Activated CD8-positive, alpha-beta T cell treated with anti-CD3 and anti-CD28 coated beads for 36 hours (primary cell): ENCODE results near the gene TSPAN10. TPM values are rescaled to one million over a fixed set of nuclear protein-coding genes. Genes with fewer than 3 reads are reported as not detected.
"Not testable (repeated sequence)": the region's sequence is repeated elsewhere in the genome, so short reads cannot be mapped to it uniquely, and the experiment has no call there.

Experiments used
- ATAC-seq: fragments of 200-7000 bp; cut with Tn5 transposase; one replicate; pipeline ENCODE4 v1.10.0; 2021; ENCODE audit warnings: mild to moderate bottlenecking, moderate library complexity
- CTCF ChIA-PET: fragments of 350-600 bp; sonication (Branson Sonifier 250); formaldehyde crosslinking; loops from one replicate; lab custom pipeline; 2021; ENCODE audit warnings: antibody characterized with exemption; lab: Charles Lee
- POLR2A ChIA-PET: fragments of 350-600 bp; sonication (Branson Sonifier 250); formaldehyde crosslinking; loops from one replicate; lab custom pipeline; 2021; ENCODE audit warnings: antibody characterized with exemption; lab: Charles Lee
- DNase-seq: peaks from one replicate; pipeline ENCODE4 v3.0.0-alpha.2; 2020
- H3K27ac Mint-ChIP-seq: one replicate; pipeline ENCODE4 v1.8.0; 2021; ENCODE audit warnings: mild to moderate bottlenecking, mixed read lengths
- H3K27me3 Mint-ChIP-seq: one replicate; pipeline ENCODE4 v1.8.0; 2021; ENCODE audit warnings: mixed read lengths
- H3K36me3 Mint-ChIP-seq: one replicate; pipeline ENCODE4 v1.8.0; 2021; ENCODE audit warnings: low read depth, mixed read lengths
- H3K4me1 Mint-ChIP-seq: one replicate; pipeline ENCODE4 v1.8.0; 2021; ENCODE audit warnings: low read depth, mixed read lengths
- H3K4me3 Mint-ChIP-seq: one replicate; pipeline ENCODE4 v1.8.0; 2021; ENCODE audit warnings: mild to moderate bottlenecking, moderate library complexity, mixed read lengths
- H3K9me3 Mint-ChIP-seq: one replicate; pipeline ENCODE4 v1.8.0; 2021; ENCODE audit warnings: mixed read lengths
- intact Hi-C: fragments of 100-400 bp; cut with micrococcal nuclease; formaldehyde crosslinking; loops from one replicate; pipeline ENCODE4 v1.10.0; 2022
- total RNA-seq, 2 experiments: library from RNA; stranded (reverse); gene quantifications; one replicate each; pipeline ENCODE4 v1.2.3, GENCODE V29; 2021
- TF ChIP-seq, protein P1 (sequence below): fragments of 200-600 bp; IDR thresholded peaks from one replicate; pipeline ENCODE4 v1.8.0; 2022; ENCODE audit warnings: antibody characterized with exemption, mild to moderate bottlenecking

TSPAN10 gene
- total RNA-seq, 2 experiments from 2014 or later, result 0.18 to 0.22 TPM

DNA sequence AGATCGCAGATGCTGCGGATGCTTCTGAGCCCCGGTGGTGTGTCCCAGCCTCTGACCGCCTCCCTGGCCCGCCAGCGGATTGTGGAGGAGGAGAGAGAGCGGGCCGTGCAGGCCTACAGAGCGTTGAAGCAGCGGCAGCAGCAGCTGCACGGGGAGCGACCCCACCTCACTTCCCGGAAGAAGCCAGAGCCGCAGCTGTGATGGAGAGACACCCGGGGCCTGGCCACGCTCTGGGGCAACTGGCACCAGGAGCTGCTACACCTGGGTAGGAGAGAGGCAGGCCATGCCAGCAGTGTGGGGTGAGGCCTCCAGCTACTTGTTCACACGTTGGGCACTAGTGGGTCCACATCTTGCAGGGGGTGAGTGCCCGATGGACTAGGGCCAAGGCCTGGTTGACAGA lies 35.5 kb downstream of the TSPAN10 start:
- H3K9me3 Mint-ChIP-seq, result no peaks in the 10 kb centered on the region
- no peak overlapping the region for H3K4me3 Mint-ChIP-seq
- CTCF ChIA-PET, result no interaction called here
- peaks cover 18% of the 10 kb centered on the region for H3K4me1 Mint-ChIP-seq
- ATAC-seq (no peak), DNase-seq (no peak)
- TF ChIP-seq, protein P1, sequence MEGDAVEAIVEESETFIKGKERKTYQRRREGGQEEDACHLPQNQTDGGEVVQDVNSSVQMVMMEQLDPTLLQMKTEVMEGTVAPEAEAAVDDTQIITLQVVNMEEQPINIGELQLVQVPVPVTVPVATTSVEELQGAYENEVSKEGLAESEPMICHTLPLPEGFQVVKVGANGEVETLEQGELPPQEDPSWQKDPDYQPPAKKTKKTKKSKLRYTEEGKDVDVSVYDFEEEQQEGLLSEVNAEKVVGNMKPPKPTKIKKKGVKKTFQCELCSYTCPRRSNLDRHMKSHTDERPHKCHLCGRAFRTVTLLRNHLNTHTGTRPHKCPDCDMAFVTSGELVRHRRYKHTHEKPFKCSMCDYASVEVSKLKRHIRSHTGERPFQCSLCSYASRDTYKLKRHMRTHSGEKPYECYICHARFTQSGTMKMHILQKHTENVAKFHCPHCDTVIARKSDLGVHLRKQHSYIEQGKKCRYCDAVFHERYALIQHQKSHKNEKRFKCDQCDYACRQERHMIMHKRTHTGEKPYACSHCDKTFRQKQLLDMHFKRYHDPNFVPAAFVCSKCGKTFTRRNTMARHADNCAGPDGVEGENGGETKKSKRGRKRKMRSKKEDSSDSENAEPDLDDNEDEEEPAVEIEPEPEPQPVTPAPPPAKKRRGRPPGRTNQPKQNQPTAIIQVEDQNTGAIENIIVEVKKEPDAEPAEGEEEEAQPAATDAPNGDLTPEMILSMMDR, result no peak
- H3K27ac Mint-ChIP-seq, result no peak overlapping the region
- H3K36me3 Mint-ChIP-seq, result peaks cover 50% of the 10 kb centered on the region
- intact Hi-C loops, result no loop called here
- POLR2A ChIA-PET, result interaction anchor here (1.2 to 4.0 kb wide), 2 partner anchors 11 to 43 kb away, joined by 5 to 27 read pairs; partner anchors contain the start of genes ARL16 and HGS
- no peaks in the 10 kb centered on the region for H3K27me3 Mint-ChIP-seq

DNA sequence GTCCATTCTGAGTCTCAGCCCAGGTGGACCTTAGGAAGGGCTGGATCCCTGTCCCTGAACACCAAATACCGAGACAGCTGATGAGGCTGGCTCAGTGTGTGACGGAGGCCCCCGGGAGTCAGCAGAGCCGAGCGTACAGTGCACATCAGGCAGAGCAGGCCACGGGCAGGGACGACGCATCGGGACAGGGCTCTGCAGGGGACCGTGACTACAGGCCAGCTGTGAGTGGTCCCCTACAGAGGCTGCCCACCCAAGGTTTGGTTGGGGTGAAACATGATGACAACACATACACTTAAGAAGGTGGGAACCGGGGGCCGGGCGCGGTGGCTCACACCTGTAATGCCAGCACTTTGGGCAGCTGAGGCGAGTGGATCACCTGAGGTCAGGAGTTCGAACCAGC lies 36.0 kb downstream of the TSPAN10 start:
- TF ChIP-seq, protein P1, result no peak
- POLR2A ChIA-PET, result interaction anchor here (1.0 to 4.0 kb wide), 3 partner anchors 11 to 44 kb away, joined by 4 to 27 read pairs (median 5); partner anchors contain the start of genes ARL16 and HGS
- H3K36me3 Mint-ChIP-seq, result peaks cover 46% of the 10 kb centered on the region
- no peaks in the 10 kb centered on the region for H3K9me3 Mint-ChIP-seq
- ATAC-seq (no peak), DNase-seq (no peak)
- intact Hi-C loops, result no loop called here
- H3K27me3 Mint-ChIP-seq, result no peaks in the 10 kb centered on the region
- peaks cover 13% of the 10 kb centered on the region for H3K4me1 Mint-ChIP-seq
- H3K4me3 Mint-ChIP-seq, result no peak overlapping the region
- H3K27ac Mint-ChIP-seq, result no peak overlapping the region
- CTCF ChIA-PET, result no interaction called here

DNA sequence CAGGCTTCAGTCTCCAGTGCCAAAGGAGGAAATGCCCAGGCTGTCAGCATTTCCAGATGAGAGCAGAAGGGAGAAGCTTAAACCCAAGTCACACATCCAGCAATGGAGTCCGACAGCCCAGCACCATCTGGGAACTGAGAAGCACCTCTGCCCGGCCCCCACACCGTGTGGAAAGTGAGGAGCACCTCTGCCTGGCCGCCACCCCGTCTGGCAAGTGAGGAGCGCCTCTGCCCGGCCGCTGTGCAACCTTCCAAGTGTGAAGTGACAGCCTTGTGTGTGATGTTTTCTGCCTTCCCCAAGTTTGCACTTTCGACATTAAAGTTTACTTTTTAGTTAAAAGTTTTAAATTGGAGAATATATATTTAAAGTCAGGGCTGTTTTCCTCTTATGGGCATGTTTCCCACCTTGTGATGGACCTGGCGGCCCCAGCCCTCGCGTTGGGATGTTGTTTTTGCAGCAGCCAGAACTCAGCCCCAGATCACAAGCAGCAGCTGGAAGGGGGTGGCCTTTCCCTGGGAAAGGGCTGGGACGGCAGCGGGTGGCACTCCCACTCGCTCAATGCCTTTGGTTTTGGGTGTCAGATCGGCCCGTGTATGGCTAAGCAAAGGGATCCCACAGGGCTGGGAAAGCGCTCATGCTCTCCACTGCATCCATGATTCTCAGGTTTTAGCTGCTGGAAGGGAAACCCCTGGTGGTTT lies 36.7 kb downstream of the TSPAN10 start:
- ATAC-seq (no peak), DNase-seq (no peak)
- H3K27ac Mint-ChIP-seq, result no peak overlapping the region
- TF ChIP-seq, protein P1, result no peak
- intact Hi-C loops, result no loop called here
- ChIA-PET CTCF (interaction anchor here (2.5 kb wide), 1 partner anchor 11 kb away, joined by 11 read pairs; the partner anchor contains the start of genes ARL16 and HGS), POLR2A (interaction anchor here (0.6 to 1.2 kb wide), 7 partner anchors 8 to 306 kb away, joined by 3 to 7 read pairs (median 4); partner anchors contain the start of genes ARL16, HGS and MRPL12)
- no peaks in the 10 kb centered on the region for H3K27me3 Mint-ChIP-seq
- peaks cover 7% of the 10 kb centered on the region for H3K4me1 Mint-ChIP-seq
- H3K4me3 Mint-ChIP-seq, result no peak overlapping the region
- H3K9me3 Mint-ChIP-seq, result no peaks in the 10 kb centered on the region
- peaks cover 39% of the 10 kb centered on the region for H3K36me3 Mint-ChIP-seq

DNA sequence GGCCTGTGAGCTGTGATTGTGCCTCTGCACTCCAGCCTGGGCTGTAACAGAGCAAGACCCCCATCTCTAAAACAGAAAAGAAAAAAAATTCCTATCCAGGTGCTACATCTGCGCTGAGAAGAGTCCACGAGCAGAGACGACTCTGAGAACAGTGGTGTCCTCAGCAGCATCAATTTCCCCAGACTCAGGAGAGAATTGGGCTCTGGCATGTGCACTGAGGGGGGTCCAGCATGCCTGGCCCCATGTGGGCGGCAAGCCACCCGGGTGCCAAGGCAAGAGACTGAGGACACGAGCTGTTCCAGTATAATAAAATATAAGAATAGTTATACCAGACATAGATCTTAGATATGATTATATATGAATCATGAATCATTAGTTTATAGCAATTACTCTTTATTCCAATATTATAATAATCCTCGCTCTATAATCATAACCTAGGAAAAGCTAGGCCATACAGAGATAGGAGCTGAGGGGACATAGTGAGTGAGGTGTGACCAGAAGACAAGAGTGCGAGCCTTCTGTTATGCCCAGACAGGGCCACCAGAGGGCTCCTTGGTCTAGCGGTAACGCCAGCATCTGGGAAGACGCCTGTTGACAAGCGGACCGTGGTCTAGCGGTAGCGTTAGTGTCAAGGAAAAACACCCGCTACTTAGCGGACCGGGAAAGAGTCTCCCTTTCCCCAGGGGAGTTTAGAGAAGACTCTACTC lies 38.7 kb downstream of the TSPAN10 start:
- ATAC-seq, H3K9me3 Mint-ChIP-seq, H3K4me1 Mint-ChIP-seq, H3K27me3 Mint-ChIP-seq, H3K27ac Mint-ChIP-seq, H3K4me3 Mint-ChIP-seq, intact Hi-C loops: not testable (repeated sequence)
- DNase-seq, result peak; percentile 48
- POLR2A ChIA-PET, result interaction anchor here (1.1 to 2.0 kb wide), 2 partner anchors 9 to 27 kb away, joined by 3 to 7 read pairs; partner anchors contain the start of genes CCDC137 and OXLD1
- TF ChIP-seq, protein P1, result peak; percentile 70
- peaks cover 29% of the 10 kb centered on the region for H3K36me3 Mint-ChIP-seq
- CTCF ChIA-PET, result interaction anchor here (0.7 to 2.5 kb wide), 7 partner anchors 9 to 38 kb away, joined by 3 to 11 read pairs (median 3); partner anchors contain the start of genes ARL16, HGS and PDE6G
